CD14-positive monocyte (primary cell): ENCODE data around the gene LTB4R2. TPM values are rescaled to one million over a fixed set of nuclear protein-coding genes. Genes with fewer than 3 reads are reported as not detected.
A peak's percentile ranks its signal among the peaks of the same experiment; 100 is the strongest.

ENCODE experiments used
- DNase-seq, 3 donors: peaks; one replicate each; pipeline ENCODE4 v3.0.0-alpha.2; 2011 to 2022
- H2AFZ ChIP-seq: 2 replicates; pipeline ENCODE4 v1.6.0; 2012; ENCODE audit warnings: mild to moderate bottlenecking, low read depth, low read length, inconsistent platforms; ENCODE audit not compliant: insufficient read depth, poor library complexity, severe bottlenecking
- H3K27ac ChIP-seq, 2 donors: 1 replicate in 1 of 2; 2 replicates in 1 of 2; pipeline ENCODE4 v1.5.1; 2012 to 2013; ENCODE audit warnings: low read length in 2 of 2, control low read depth in 1 of 2, inconsistent platforms in 1 of 2, low read depth in 1 of 2, mild to moderate bottlenecking in 1 of 2
- H3K27me3 ChIP-seq, 2 donors: one replicate each; pipeline versions ENCODE4 v1.6.0 to v1.6.1; 2011 to 2013; ENCODE audit warnings: low read length in 2 of 2; ENCODE audit not compliant: control insufficient read depth in 2 of 2, insufficient read depth in 2 of 2
- H3K36me3 ChIP-seq, 2 donors: replicated peaks in 1 of 2; 1 replicate in 1 of 2; 2 replicates in 1 of 2; pipeline versions ENCODE4 v1.5.1 to v1.6.1; 2012 to 2013; ENCODE audit warnings: low read length in 2 of 2, control low read depth in 1 of 2, inconsistent platforms in 1 of 2, mild to moderate bottlenecking in 1 of 2; ENCODE audit not compliant: insufficient read depth in 2 of 2, control insufficient read depth in 1 of 2
- H3K4me1 ChIP-seq, 2 donors: 1 replicate in 1 of 2; 2 replicates in 1 of 2; pipeline versions ENCODE4 v1.5.1 to v1.6.1; 2012 to 2013; ENCODE audit warnings: low read length in 2 of 2, control low read depth in 1 of 2, inconsistent platforms in 1 of 2, mild to moderate bottlenecking in 1 of 2, moderate library complexity in 1 of 2; ENCODE audit not compliant: insufficient read depth in 2 of 2, control insufficient read depth in 1 of 2
- H3K4me2 ChIP-seq: replicated peaks from 2 replicates; pipeline ENCODE3; 2012; ENCODE audit warnings: low read length, moderate library complexity, mild to moderate bottlenecking; ENCODE audit not compliant: poor library complexity, severe bottlenecking; ENCODE audit errors: extremely low read depth
- H3K4me3 ChIP-seq, 3 experiments: fragments of 200-600 bp in 1 of 3; sonication (generic) in 1 of 3; replicated peaks in 1 of 3; 1 replicate in 2 of 3; 2 replicates in 1 of 3; pipeline ENCODE4 v1.5.1; 2011 to 2013; ENCODE audit warnings: low read length in 3 of 3, mild to moderate bottlenecking in 3 of 3, control low read depth in 2 of 3, low read depth in 2 of 3, inconsistent platforms in 1 of 3, moderate library complexity in 1 of 3
- H3K79me2 ChIP-seq: 2 replicates; pipeline ENCODE4 v1.6.0; 2012; ENCODE audit warnings: mild to moderate bottlenecking, control low read depth, inconsistent platforms, low read length, moderate library complexity; ENCODE audit not compliant: insufficient read depth
- H3K9ac ChIP-seq: 2 replicates; pipeline ENCODE4 v1.6.0; 2017; ENCODE audit warnings: low read length, mild to moderate bottlenecking; ENCODE audit not compliant: insufficient read depth, poor library complexity, severe bottlenecking
- H3K9me3 ChIP-seq, 2 donors: replicated peaks in 1 of 2; 1 replicate in 1 of 2; 2 replicates in 1 of 2; pipeline versions ENCODE4 v1.5.1 to v1.6.1; 2012 to 2013; ENCODE audit warnings: low read length in 2 of 2, control low read depth in 1 of 2; ENCODE audit not compliant: control insufficient read depth in 1 of 2, insufficient read depth in 1 of 2
- H4K20me1 ChIP-seq: 2 replicates; pipeline ENCODE4 v1.6.0; 2012; ENCODE audit warnings: mild to moderate bottlenecking, low read length, control low read depth, moderate library complexity; ENCODE audit not compliant: insufficient read depth
- H3K27ac Mint-ChIP-seq, 7 donors: one replicate each; pipeline ENCODE4 v1.8.0; 2020; ENCODE audit warnings: mild to moderate bottlenecking in 7 of 7, mixed read lengths in 7 of 7, moderate library complexity in 6 of 7, inconsistent platforms in 2 of 7
- H3K27me3 Mint-ChIP-seq, 3 donors: one replicate each; pipeline ENCODE4 v1.8.0; 2021 to 2022; ENCODE audit warnings: low read depth in 3 of 3, mild to moderate bottlenecking in 3 of 3, mixed read lengths in 3 of 3, moderate library complexity in 3 of 3, inconsistent platforms in 1 of 3
- H3K36me3 Mint-ChIP-seq, 2 donors: one replicate each; pipeline ENCODE4 v1.8.0; 2020; ENCODE audit warnings: mixed read lengths in 2 of 2, inconsistent platforms in 1 of 2, mild to moderate bottlenecking in 1 of 2
- H3K4me1 Mint-ChIP-seq: one replicate; pipeline ENCODE4 v1.8.0; 2020; ENCODE audit warnings: mild to moderate bottlenecking, mixed read lengths
- H3K4me3 Mint-ChIP-seq, 2 donors: one replicate each; pipeline ENCODE4 v1.8.0; 2020; ENCODE audit warnings: mild to moderate bottlenecking in 2 of 2, mixed read lengths in 2 of 2, moderate library complexity in 1 of 2
- H3K9me3 Mint-ChIP-seq, 7 donors: one replicate each; pipeline ENCODE4 v1.8.0; 2020 to 2022; ENCODE audit warnings: mixed read lengths in 7 of 7, mild to moderate bottlenecking in 6 of 7, moderate library complexity in 6 of 7, inconsistent platforms in 2 of 7
- WGBS: methylation state at CpG from one replicate; pipeline ENCODE4 v1.1.5; 2013; ENCODE audit warnings: missing lambda C conversion rate; ENCODE audit not compliant: insufficient coverage; 5-methylcytosine and 5-hydroxymethylcytosine counted together
- intact Hi-C, 2 donors: fragments of 100-400 bp; cut with micrococcal nuclease; formaldehyde crosslinking; loops; one replicate each; pipeline versions ENCODE4 v1.15.0 to v1.15.1; 2023
- polyA plus RNA-seq, 3 donors: library from polyadenylated mRNA; depleted of rRNA in 1 of 3; unstranded in 2 of 3; stranded (reverse) in 1 of 3; fragments of 300-500 nt in 2 of 3; fragments of >200 nt in 1 of 3; fragmentation: Illumina TruSeq in 2 of 3; gene quantifications; 1 replicate in 2 of 3; 2 replicates in 1 of 3; pipeline ENCODE4 v1.2.3, GENCODE V29; 2012 to 2021
- TF ChIP-seq, protein P1 (sequence below): fragments of 200-600 bp; IDR thresholded peaks from one replicate; pipeline ENCODE4 v1.8.0; 2022; ENCODE audit warnings: antibody characterized with exemption, mild to moderate bottlenecking

The LTB4R2 gene
- polyA plus RNA-seq, 3 donors = 2.7 to 25.1 (median 2.9) TPM

DNA sequence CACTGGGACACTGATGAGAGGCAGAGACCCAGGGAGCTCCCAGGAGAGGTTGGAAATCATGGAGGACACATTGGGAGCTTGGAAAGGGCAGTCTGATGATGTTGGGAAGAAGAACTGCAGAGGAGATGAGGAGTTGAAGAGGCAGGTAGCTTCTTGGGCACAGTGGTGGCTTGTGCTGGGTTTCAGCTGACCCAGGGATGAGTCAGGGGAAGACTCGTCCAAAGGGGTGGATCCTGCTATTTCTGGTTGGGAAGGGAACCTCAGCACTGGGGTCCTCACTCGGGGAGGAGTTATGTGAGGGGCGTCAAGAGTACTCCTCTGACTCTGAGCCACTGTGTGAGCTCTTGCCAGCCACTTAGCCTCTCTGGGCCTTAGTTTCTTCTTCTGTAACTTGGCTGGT, 13.4 kb downstream of the LTB4R2 start:
- peaks cover 0 to 2% (median 0%) of the 10 kb centered on the region in 7 donors for H3K9me3 Mint-ChIP-seq
- no peak overlapping the region for H3K27ac ChIP-seq
- H2AFZ ChIP-seq = no peak overlapping the region
- 70% methylated on average over 3 of the region's 3 CpGs for WGBS
- H3K4me3 ChIP-seq = no peak overlapping the region
- no peaks in the 10 kb centered on the region for H3K9me3 ChIP-seq
- no peak overlapping the region for H3K4me2 ChIP-seq
- peaks cover 34 to 36% of the 10 kb centered on the region in 2 donors for H3K4me1 ChIP-seq
- DNase-seq = no peak
- H3K27ac Mint-ChIP-seq = peak overlapping the region in 2 of 7 donors; percentile 8 to 27
- no peaks in the 10 kb centered on the region for H3K79me2 ChIP-seq
- H3K4me3 Mint-ChIP-seq = no peak overlapping the region
- peaks cover 0 to 1% of the 10 kb centered on the region in 2 donors for H3K36me3 Mint-ChIP-seq
- no peaks in the 10 kb centered on the region for H3K27me3 ChIP-seq
- H3K27me3 Mint-ChIP-seq = peaks cover 3 to 13% (median 4%) of the 10 kb centered on the region in 3 donors
- peaks cover 51% of the 10 kb centered on the region for H3K4me1 Mint-ChIP-seq
- no peak overlapping the region for H3K9ac ChIP-seq
- intact Hi-C loops = no loop called here
- TF ChIP-seq, protein P1, sequence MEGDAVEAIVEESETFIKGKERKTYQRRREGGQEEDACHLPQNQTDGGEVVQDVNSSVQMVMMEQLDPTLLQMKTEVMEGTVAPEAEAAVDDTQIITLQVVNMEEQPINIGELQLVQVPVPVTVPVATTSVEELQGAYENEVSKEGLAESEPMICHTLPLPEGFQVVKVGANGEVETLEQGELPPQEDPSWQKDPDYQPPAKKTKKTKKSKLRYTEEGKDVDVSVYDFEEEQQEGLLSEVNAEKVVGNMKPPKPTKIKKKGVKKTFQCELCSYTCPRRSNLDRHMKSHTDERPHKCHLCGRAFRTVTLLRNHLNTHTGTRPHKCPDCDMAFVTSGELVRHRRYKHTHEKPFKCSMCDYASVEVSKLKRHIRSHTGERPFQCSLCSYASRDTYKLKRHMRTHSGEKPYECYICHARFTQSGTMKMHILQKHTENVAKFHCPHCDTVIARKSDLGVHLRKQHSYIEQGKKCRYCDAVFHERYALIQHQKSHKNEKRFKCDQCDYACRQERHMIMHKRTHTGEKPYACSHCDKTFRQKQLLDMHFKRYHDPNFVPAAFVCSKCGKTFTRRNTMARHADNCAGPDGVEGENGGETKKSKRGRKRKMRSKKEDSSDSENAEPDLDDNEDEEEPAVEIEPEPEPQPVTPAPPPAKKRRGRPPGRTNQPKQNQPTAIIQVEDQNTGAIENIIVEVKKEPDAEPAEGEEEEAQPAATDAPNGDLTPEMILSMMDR = no peak
- peaks cover 6% of the 10 kb centered on the region for H4K20me1 ChIP-seq
- H3K36me3 ChIP-seq = no peaks in the 10 kb centered on the region

DNA sequence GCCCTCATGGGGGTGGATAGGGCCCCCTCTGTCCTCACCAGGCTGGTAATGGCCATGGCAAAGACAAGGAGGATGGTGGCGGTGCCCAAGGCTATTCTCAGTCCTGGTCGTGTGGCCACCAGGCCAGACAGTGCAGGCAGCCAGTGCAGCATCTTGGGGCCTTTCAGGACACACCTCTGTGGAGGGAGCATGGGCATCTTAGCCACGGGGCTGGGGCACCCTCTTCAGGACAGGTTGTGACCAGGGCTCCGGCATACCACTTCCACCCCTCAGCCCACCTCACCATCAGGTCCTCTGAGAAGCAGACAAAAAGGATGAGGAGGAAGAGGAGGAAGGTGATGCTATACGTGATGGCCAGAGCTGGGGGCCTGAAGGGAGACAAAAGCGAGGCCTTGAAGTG, 14.1 kb downstream of the LTB4R2 start:
- H3K27me3 ChIP-seq = no peaks in the 10 kb centered on the region
- no peak overlapping the region for H3K27ac Mint-ChIP-seq
- H3K9me3 ChIP-seq = no peaks in the 10 kb centered on the region
- no peaks in the 10 kb centered on the region for H3K79me2 ChIP-seq
- no peaks in the 10 kb centered on the region for H4K20me1 ChIP-seq
- intact Hi-C loops = no loop called here
- peaks cover 2 to 14% (median 4%) of the 10 kb centered on the region in 3 donors for H3K27me3 Mint-ChIP-seq
- no peak overlapping the region for H3K27ac ChIP-seq
- no peaks in the 10 kb centered on the region for H3K36me3 ChIP-seq
- 94% methylated on average over 4 of the region's 6 CpGs for WGBS
- no peak for DNase-seq
- peaks cover 0 to 4% (median 0%) of the 10 kb centered on the region in 7 donors for H3K9me3 Mint-ChIP-seq
- no peak overlapping the region for H3K4me3 Mint-ChIP-seq
- H3K4me1 ChIP-seq = peaks cover 34 to 36% of the 10 kb centered on the region in 2 donors
- no peak overlapping the region for H3K4me3 ChIP-seq
- no peak overlapping the region for H3K4me2 ChIP-seq
- peaks cover 51% of the 10 kb centered on the region for H3K4me1 Mint-ChIP-seq
- TF ChIP-seq, protein P1 = no peak
- no peak overlapping the region for H3K9ac ChIP-seq
- H3K36me3 Mint-ChIP-seq = peaks cover 0 to 1% of the 10 kb centered on the region in 2 donors
- no peak overlapping the region for H2AFZ ChIP-seq
